Breast epithelium (tissue), 3 donors: ENCODE measurements around the gene SALL1.

ENCODE experiments used
- POLR2A ChIP-seq: fragments of 450-650 bp; IDR thresholded peaks from one replicate; pipeline ENCODE4 v1.6.1; 2016; ENCODE audit warnings: antibody characterized with exemption, mild to moderate bottlenecking, moderate library complexity
- POLR2AphosphoS5 ChIP-seq, 3 donors: sonication (generic); formaldehyde crosslinking; IDR thresholded peaks; one replicate each; pipeline ENCODE4 v1.6.1; 2017; ENCODE audit warnings: antibody characterized with exemption in 3 of 3
- TF ChIP-seq, protein P1 (sequence below), 3 donors: fragments of 450-650 bp; IDR thresholded peaks; one replicate each; pipeline ENCODE4 v1.5.1; 2016 to 2017; ENCODE audit warnings: antibody characterized with exemption in 3 of 3, mild to moderate bottlenecking in 3 of 3, moderate library complexity in 3 of 3

DNA sequence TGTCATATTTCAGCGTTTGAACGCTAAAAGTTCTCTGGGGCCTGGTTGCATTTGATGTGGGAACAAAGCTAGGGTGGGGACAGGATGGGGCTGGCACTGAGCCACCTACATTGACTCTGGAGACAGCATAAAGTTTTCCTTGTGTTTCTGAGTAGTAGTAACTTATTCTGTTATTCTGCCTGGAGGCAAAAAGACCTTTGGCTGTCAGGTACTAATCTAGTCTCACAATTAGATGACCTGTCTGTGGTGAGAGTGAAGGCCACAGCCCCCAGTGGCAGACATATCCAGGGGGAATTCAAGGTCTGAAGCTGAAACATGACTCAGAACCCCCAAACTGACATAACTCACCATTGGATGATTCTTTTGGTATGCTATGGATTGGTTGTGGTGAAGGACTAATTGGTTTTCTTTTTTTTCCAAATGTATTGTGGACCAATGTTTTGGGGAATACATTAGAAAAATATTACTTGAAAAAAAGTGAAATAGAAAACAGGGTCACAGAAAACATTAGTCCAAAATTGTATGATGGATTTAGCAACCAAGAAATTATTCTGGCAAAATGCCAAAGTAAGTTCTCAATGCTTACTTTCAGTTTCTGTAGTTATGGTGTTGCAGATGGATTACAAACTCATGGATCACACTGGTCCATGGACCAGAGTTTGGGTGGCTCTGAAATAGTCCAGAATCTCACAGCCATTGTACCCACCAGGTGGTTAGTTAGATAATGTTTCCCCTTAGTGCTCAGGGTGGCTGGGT lies 10.5 kb upstream of the SALL1 start:
- no peak for TF ChIP-seq POLR2AphosphoS5 (IDR thresholded peaks at IDR 0.05)
- TF ChIP-seq, protein P1, sequence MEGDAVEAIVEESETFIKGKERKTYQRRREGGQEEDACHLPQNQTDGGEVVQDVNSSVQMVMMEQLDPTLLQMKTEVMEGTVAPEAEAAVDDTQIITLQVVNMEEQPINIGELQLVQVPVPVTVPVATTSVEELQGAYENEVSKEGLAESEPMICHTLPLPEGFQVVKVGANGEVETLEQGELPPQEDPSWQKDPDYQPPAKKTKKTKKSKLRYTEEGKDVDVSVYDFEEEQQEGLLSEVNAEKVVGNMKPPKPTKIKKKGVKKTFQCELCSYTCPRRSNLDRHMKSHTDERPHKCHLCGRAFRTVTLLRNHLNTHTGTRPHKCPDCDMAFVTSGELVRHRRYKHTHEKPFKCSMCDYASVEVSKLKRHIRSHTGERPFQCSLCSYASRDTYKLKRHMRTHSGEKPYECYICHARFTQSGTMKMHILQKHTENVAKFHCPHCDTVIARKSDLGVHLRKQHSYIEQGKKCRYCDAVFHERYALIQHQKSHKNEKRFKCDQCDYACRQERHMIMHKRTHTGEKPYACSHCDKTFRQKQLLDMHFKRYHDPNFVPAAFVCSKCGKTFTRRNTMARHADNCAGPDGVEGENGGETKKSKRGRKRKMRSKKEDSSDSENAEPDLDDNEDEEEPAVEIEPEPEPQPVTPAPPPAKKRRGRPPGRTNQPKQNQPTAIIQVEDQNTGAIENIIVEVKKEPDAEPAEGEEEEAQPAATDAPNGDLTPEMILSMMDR (IDR thresholded peaks at IDR 0.05), result no peak
- TF ChIP-seq POLR2A, result no peak
